A673 (cell line): ENCODE data around the gene ORC1.

Experiments used
- CTCF ChIP-seq: fragments of 300-800, 200-600 bp; sonication (generic); conservative IDR thresholded peaks from 2 replicates; pipeline ENCODE4 v1.5.1; 2017; ENCODE audit warnings: low read depth, mild to moderate bottlenecking, antibody characterized with exemption, low read length, moderate library complexity, mixed read lengths
- EZH2 ChIP-seq: fragments of 200-600 bp; sonication (generic); IDR thresholded peaks from 2 replicates; pipeline ENCODE4 v1.6.1; 2017; ENCODE audit warnings: borderline replicate concordance, low read depth, mild to moderate bottlenecking, mixed read lengths, antibody characterized with exemption, low read length; ENCODE audit not compliant: poor library complexity, severe bottlenecking

GRCh38 chr1:52367272-52367671 is 37.0 kb downstream of the ORC1 start:
- no peak for TF ChIP-seq CTCF
- no peak for TF ChIP-seq EZH2
